NB4 (cell line): ENCODE measurements around the gene CRIM1.

ENCODE experiments used
- DNase-seq: peaks from one replicate; pipeline ENCODE4 v3.0.0; 2010; ENCODE audit warnings: low read depth
- H3K4me3 ChIP-seq: one replicate; pipeline ENCODE4 v1.5.1; 2011; ENCODE audit warnings: mild to moderate bottlenecking, low read depth, low read length, moderate library complexity
- MAX ChIP-seq: IDR thresholded peaks from 2 replicates; pipeline ENCODE4 v1.6.1; 2011; ENCODE audit warnings: low read depth, low read length
- MYC ChIP-seq: IDR thresholded peaks from 2 replicates; pipeline ENCODE4 v1.6.1; 2011; ENCODE audit warnings: low read depth, low read length
- POLR2A ChIP-seq: IDR thresholded peaks from 2 replicates; pipeline ENCODE4 v1.6.1; 2011; ENCODE audit warnings: mild to moderate bottlenecking; ENCODE audit not compliant: insufficient read length; ENCODE audit errors: extremely low read depth
- TF ChIP-seq, protein P1 (sequence below): IDR thresholded peaks from one replicate; pipeline ENCODE4 v1.5.1; 2012; ENCODE audit warnings: low read depth, low read length

Gene CRIM1

DNA sequence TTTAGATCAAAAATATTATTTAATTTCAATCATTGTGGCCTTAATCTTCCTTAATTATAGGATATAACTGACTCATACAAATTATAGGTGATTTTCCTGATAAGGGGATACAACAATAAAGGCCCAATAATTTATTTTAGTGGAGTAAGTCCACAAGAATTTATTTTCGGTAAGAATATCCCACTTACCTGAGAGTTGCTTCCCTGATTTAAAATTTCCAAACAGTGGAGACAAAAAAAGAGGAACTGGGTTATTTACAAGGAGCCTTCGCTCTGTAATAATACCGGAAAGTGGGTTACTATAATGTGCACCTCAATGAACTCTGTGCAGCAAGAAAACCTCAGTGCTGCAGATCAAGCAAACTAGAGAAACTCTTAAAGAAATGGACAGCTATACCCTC is 200.2 kb downstream of the CRIM1 start:
- TF ChIP-seq, protein P1, sequence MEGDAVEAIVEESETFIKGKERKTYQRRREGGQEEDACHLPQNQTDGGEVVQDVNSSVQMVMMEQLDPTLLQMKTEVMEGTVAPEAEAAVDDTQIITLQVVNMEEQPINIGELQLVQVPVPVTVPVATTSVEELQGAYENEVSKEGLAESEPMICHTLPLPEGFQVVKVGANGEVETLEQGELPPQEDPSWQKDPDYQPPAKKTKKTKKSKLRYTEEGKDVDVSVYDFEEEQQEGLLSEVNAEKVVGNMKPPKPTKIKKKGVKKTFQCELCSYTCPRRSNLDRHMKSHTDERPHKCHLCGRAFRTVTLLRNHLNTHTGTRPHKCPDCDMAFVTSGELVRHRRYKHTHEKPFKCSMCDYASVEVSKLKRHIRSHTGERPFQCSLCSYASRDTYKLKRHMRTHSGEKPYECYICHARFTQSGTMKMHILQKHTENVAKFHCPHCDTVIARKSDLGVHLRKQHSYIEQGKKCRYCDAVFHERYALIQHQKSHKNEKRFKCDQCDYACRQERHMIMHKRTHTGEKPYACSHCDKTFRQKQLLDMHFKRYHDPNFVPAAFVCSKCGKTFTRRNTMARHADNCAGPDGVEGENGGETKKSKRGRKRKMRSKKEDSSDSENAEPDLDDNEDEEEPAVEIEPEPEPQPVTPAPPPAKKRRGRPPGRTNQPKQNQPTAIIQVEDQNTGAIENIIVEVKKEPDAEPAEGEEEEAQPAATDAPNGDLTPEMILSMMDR: no peak
- no peak for TF ChIP-seq POLR2A
- no peak for TF ChIP-seq MAX
- no peak for TF ChIP-seq MYC
- no peak overlapping the region for H3K4me3 ChIP-seq
- DNase-seq: peak; percentile 53

DNA sequence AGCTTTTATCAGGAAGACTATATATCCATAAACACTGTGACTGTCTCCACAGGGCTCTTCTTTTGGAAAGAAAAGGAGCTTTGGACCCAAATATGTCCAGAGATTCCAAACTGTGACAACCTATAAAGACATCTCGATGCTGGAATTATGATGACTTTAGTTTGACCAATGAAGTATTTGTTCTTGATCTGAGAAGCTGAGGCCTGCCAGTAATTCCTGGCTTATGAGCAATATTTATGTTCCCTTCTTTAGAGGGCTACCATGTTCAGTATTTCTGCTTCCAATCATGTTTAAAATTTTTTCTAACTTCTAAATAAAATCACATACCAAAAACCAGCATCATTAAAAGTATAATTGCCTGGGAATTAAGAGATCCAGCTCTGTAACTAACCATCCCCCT is 201.3 kb downstream of the CRIM1 start:
- H3K4me3 ChIP-seq: no peak overlapping the region
- TF ChIP-seq MYC (no peak), POLR2A (no peak), MAX (no peak)
- TF ChIP-seq, protein P1: no peak
- no peak for DNase-seq

DNA sequence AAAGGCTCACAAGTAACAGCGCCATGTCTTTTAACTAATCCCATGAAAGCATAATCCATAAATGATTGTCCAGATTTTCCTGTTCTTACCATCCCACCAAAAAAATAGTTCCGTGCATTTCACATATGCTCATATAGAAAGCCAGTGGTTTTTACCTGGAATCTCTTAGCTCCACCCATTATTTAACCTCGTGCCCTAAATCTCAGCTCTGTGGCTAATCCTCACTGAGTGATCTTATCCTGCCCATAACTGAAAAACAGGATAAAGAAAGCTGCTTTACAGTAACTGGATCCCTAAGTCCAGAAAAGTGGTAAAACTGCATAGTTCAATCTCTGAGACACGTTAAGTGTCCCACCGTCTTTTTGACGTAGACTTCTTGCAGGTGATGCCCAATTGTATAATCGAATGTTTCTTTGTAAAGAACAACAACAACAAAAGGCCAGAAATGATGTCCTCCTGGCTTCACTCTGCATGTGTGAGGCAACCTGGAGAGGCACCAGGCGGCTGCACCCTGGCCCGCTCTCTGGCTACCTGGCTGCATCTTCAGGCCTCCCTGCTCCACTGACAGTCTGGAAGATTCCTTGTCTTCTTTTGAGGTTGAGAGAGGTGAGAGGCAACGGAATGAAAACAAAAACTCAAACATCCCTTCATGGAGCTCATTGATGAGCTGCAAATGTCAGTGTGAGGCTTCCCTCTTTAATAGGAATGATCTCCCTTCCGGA is 203.8 kb downstream of the CRIM1 start:
- TF ChIP-seq POLR2A (no peak), MYC (no peak), MAX (no peak)
- TF ChIP-seq, protein P1: no peak
- no peak for DNase-seq
- H3K4me3 ChIP-seq: no peak overlapping the region

DNA sequence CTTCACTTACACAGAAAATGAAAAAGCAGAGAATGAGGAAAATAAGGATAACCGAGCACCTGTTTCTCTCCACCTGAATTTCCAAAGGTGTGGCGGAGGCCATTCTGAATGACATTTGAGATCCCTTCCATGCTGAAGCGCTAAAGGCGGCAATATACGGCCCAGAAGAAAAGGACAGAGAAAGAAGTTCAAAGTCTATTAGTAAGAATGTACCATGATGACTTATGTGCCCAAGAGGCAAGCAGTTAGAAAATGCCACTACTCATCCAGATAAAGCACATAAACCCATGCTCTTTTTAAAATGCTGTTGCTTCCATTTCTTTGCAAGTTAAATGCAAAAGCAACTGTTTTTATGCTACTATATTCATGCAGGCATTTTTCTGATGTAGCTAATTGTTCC is 205.1 kb downstream of the CRIM1 start:
- no peak for TF ChIP-seq MAX
- TF ChIP-seq POLR2A: no peak
- no peak for DNase-seq
- no peak overlapping the region for H3K4me3 ChIP-seq

DNA sequence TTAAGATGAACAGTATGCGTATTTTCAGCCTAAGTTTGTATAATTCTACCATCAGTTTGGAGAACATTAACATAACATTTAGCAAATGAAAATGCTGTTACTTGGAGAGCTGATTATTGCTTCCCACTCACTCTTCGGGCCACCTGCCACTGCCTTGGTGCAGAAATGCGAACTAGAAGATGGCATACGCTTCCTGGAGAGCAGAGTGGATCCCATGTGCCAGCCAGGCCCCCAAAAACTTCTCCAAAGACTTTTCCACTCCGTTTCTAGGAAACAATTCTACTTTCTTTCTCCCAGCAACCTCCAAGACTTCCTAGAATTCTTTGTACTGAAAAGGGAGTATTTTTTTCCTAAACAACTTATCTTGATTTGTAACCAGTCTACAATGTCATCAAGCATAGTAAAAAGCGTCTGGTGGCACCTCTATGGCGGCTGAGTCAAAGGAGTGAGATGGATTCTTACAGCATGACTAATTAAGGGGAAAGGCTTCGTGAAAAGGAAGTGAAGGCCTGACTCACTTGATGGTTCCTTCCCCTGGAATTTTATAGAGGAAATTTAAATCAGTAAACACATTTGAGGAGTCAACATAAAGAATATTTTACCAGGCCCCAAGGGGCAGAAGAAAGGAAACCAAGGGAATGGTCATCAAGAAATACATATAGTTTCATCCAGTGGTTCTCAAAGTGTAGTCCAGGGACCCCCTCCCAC is 205.8 kb downstream of the CRIM1 start:
- TF ChIP-seq, protein P1: no peak
- no peak for TF ChIP-seq MAX
- H3K4me3 ChIP-seq: no peak overlapping the region
- peak; percentile 63 for DNase-seq

- TF ChIP-seq MAX (no peak), POLR2A (no peak), MYC (no peak)
- TF ChIP-seq, protein P1: no peak
- no peak overlapping the region for H3K4me3 ChIP-seq
- DNase-seq: no peak
Measured at GRCh38 chr2:36562240-36562639, 206.7 kb downstream of the CRIM1 start.
